Measurements from ENCODE around the gene SLFN13.
"Not testable (repeated sequence)": the region's sequence is repeated elsewhere in the genome, so short reads cannot be mapped to it uniquely, and the experiment has no call there.

Gene SLFN13, protein sequence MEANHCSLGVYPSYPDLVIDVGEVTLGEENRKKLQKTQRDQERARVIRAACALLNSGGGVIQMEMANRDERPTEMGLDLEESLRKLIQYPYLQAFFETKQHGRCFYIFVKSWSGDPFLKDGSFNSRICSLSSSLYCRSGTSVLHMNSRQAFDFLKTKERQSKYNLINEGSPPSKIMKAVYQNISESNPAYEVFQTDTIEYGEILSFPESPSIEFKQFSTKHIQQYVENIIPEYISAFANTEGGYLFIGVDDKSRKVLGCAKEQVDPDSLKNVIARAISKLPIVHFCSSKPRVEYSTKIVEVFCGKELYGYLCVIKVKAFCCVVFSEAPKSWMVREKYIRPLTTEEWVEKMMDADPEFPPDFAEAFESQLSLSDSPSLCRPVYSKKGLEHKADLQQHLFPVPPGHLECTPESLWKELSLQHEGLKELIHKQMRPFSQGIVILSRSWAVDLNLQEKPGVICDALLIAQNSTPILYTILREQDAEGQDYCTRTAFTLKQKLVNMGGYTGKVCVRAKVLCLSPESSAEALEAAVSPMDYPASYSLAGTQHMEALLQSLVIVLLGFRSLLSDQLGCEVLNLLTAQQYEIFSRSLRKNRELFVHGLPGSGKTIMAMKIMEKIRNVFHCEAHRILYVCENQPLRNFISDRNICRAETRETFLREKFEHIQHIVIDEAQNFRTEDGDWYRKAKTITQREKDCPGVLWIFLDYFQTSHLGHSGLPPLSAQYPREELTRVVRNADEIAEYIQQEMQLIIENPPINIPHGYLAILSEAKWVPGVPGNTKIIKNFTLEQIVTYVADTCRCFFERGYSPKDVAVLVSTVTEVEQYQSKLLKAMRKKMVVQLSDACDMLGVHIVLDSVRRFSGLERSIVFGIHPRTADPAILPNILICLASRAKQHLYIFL

DNA sequence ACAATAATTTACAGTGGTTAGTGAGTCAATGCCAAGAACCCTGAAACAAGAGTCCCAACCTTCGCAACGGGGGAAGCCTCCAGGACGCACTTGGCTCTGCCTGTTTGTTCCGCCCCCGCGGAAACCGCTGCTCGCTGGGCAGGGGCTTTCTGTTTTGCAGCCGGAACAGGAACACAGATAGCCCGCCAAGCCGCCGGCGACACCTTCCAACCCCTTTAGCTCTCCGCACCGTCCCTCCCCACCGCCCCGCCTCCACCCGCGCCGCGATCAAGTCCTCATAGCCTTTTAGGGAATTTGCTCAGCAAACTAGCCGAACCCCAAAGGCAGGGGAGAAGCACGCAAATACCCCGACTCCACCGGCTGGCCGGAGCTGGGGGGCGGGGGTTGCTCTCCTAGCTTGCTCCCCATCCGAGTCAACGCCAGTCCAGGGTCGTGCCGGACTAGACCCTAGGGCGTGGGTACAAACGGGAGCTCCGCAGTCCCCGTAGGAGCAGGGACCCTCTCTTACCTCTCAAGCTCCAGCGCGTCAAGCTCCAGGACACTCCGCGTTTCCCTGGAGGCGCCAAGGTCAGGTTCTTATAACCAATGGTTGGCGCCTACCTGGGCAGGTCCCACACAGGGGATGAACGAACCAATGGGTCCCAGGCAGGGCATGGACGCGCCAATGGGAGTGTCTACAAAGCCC is at the start of gene SLFN13:
SLFN13 (minus strand) TSS at position 553 of the 685 bp plus-strand sequence. CDS start 3,086 bp downstream, outside the sequence.
- peak; percentile 86 for DNase-seq

DNA sequence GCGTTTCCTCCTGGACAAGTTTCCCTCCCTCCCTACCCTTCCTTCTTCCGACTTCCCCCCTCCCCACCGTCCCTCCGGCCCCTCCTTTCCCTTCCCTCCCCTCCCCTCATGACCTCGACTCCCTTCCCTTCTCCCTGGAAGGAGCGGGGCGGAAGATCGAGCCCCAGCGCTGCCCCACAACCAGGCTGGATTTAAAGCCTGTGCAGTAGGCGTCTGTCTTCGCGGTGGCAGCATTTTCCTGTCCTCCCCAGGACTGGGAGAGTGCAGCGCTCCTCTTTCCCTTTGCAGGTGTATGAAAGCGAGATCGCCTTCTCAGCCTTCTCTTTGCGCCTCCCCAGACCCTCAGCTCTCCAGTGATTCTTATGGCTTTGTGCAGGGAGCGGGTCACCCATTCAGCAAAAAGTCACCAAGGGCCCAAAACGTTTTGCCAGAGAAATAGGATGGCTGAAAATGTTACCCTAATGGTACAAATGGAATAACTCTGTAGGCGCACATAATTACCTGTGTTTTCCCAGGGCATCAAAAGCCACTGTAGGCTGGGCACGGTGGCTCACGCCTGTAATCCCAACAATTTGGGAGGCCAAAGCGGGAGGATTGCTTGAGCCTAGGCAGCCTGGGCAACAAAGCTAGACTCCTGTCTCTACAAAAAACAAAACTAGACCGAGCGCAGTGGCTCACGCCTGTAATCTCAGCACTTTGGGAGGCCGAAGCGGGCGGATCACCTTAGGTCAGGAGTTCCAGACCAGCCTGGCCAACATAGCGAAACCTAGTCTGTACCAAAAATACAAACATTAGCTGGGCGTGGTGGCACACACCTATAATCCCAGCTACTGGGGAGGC is 48.1 kb upstream of the SLFN13 start:
- DNase-seq, result no peak

DNA sequence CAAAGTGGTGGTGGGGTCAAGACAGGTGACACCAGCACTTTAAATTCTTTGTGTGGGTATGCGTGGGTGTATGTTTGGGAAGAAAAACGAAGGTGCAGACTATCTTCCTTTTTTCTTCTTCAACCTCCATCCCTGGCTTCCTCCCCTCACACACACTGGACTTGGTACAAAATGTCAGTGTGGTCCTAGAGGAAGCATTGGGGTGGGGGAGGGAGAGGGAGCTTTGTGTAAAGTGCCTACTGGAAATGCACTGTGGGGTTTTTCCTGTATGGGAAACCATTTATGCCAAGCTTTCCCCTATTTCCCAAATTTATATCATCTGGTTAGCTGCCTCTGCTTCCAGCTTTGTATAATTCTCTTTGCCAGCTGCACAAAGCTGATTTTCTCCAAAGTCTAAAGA is 44.5 kb upstream of the SLFN13 start:
- no peak for DNase-seq

DNA sequence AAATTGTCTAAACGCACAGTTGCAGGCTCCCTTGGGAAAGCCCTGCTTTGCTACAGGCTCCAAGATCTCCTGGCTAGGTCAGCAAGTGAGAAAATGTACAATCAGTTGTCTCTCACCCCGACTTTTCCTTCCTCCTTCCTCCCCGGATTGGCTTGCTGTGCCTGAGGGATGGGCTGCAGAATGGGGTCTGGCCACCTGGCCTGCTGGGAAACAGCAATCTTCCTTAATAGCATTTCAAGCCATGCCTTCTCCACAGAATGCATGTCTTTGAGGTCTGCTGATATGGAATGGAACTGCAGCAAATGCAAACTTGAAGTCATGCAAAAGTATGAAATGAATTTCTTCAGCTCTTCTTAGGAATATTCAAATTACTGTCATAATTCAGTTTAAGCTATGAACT is 42.9 kb upstream of the SLFN13 start:
- DNase-seq, result no peak

DNA sequence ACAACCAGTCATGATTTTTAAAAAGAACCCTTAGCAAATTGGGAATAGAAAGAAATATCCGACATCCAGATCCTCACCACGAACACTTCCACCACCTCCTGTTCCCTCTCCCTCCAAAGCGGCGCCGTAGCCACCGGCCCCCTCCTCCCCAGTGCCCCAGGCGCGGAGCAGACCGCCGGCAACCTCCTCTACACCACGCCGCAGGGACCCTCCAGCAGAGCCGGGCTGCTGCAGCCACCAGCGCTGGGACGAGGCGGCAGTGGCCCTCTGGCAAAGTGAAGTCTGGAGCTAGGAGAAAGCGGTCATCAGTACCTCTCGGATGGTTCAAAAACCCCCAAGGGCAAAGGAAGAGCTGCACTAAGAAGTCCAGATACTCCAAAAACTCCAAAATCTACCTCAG is 41.4 kb upstream of the SLFN13 start:
- DNase-seq, result no peak

DNA sequence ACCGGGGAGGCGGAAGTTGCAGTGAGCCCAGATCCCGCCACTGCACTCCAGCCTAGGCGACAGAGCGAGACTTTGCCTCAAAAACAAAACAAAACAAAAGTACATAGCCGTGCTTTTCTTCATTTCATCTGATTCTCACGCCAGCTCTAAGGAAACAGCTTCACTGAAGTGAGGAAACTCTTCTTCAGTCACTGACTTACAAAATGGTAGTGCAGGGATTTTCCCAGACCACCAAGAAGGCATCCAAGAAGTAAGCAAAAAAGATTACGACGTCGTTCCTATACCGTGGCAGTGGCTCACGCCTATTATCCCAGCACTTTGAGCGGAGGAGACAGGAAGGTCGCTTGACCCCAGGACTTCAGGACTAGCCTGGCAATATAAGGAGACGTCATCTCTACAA is 40.4 kb upstream of the SLFN13 start:
- DNase-seq, result no peak

DNA sequence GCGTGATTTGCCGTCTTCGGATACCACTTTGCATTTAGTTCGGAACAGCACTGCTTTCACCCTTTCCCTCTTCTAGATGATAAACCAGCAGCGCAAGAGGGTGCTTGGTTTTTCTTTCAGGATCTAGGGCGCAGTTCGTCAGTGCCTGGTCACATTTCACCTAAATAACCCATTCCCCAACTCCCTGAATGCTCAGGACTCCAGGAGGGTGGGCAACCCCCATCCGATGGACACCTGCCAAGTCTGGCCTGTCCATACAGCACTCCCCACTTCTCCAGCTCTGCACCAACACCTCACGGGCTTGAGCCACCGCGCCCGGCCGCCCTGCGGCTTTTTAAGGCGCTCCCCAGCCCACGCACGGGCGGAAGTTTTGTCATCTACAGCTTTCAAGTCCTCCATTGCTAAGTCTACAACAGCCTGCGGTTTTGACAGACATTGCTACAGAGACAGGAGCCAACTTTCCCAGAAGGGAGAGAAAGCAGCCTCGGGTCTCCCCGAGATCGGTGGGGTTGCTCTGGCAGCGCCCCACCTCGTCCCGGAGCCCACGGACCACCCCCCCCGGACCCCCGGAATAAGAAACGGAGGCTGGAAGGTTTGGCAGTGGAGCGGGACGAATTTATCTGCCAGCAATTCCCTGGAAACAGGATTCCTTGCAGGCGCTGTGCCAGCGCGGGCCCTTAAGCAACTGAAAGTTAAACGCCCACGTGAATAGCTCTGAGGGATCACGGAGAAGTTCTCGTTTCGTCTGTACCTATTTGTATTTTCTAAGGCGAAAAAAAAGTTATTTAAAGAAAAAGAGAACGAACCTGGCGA is 38.6 kb upstream of the SLFN13 start:
- DNase-seq, result peak; percentile 77

DNA sequence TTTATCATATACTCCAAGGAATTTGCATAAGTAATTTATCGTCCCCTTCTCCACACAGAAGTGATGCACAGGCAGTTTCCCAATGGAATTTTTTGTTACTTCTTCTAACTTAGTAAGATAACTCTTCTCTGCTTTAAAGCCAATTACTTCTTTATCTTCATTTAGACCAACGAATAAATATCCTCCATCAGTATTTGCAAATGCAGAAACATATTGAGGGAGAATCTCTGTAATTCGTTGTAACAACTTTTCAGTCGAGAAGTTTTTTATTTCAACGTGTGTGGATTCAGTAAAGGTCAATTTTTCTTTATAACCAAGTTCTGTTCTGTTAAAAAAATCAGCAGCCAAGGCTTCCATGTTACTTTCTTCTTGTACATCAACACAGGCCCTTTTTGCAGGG is 30.7 kb upstream of the SLFN13 start:
- no peak for DNase-seq

DNA sequence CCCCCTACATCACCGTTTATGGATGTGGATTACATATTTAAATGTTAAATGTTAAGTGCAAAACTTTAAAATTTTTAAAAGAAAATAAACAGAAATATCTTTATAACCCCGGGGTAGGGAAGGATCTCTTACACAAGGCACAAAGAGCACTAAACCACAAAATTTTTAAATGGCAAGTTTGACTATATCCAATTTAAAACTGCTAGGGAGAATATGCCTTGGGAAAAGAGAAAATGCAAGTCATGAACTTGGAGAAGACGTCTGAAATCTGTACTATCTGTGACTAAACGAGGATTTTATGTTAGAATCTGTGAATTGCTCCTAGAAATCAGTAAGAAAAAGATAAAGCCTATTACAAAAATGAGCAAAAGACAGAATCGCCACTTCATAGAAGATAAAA is 28.7 kb upstream of the SLFN13 start:
- DNase-seq, result no peak

DNA sequence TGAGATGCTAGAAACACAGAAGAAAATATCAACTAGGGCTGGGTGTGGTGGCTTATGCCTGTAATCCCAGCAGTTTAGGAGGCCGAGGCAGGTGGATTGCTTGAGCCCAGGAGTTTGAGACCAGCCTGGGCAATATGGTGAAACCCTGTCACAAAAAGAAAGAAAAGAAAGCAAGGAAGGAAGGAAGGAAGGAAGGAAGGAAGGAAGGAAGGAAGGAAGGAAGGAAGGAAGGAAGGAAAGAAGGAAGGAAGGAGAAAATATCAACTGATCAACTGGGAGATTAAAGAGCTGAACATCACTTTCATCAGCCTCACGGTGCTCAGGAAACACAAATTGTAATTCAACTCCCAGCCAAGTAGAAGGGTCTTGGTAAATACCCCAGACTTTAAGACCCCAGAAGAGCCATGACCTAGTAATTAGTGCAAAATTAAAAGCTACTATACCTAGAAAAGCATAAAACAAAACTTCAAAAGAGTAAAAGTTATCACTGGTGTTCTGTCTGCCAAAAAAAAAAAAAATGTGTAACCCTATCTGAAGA is 27.8 kb upstream of the SLFN13 start:
- DNase-seq, result no peak

DNA sequence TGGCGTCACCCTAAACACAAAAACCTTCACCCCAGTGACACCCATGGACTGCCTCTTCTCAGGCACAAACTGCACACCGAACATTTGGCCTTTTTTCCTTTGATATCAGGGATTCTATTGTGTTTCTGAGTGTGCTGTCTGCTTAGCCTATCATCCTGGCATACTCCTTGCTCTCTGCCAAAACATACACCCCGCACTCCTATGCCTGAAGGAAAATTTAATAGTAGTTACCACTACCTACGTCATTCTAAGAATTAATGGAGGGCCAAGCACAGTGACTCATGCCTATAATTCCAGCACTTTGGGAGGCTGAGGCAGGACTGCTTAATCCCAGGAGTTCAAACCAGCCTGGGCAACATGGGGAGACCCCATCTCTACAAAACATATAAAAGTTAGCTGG is 19.9 kb upstream of the SLFN13 start:
- no peak for DNase-seq

DNA sequence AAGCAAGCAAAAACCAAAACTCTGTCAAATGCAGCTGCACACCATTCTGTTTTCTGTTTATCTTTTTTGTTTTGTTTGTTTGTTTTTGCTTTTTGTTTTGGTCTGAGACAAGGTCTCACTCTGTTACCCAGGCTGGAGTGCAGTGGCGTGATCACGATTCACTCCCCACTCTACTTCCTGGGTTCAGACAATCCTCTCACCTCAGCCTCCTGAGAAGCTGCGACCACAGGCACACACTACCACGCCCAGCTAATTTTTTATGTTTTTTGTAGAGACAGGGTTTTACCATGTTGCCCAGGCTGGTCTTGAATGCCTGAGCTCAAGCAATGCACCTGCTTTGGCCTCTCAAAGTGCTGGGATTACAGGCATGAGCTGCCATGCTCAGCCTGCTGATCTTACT is 19.3 kb upstream of the SLFN13 start:
- DNase-seq, result peak; percentile 62

DNA sequence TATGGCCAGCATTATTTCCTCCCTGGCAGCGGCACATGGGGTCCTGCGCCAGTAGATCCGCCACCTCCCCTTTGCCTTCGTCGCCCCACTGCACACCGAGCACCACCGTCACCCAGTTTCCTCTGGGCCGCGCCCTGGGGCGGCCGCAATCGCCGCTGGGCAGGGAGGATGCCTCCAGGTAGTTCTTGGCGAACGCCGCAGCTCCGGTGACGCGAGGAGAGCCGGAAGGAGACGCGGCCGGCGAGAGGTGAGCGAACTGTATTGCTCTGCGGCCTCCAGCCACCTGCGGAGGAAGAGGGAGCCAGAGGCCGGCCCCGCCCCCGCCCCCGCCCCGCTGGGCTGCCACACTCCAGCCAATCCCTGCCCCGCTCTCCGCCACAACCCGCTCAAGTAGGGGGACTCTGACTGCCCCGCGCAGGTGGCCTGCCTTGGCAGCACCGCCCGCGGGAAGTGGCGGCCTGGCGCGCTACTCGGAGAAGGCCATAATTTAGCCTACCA is 11.8 kb upstream of the SLFN13 start:
- peak; percentile 81 for DNase-seq

DNA sequence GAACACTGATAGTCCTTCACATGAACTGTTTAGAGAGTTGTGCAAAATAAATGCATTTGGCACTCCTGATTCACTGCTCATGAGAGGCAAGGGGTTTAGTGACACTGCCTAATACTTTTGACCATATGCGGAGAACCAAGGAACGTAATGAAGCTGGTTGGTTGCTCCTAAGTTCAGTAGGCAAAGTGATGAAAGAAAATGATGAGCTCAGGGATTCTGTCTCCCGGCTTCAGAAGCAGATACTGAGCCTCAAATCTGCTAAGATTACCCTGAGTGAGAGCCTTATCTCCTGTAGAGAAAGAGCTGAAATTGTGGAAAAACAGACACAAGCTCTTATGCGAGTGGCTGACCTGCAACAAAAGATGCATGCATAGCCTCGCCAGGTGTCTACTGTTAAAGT is 5.5 kb upstream of the SLFN13 start:
- DNase-seq, result not testable (repeated sequence)

DNA sequence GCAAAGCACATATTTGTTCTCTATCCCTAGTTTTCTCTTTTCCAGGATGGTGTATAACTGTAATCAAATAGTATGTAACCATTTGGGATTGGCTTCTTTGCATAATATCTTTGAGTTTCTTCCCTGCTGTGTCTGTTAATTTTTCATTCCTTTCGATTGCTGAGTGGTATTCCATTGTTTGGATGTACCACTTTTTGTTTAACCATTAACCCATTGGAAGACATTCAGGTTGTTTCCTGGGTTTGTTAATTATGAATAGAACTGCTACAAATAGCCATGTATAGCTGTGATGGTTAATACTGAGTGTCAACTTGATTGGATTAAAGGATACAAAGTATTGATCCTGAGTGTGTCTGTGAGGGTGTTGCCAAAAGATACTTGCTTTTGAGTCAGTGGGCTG is 4.6 kb upstream of the SLFN13 start:
- no peak for DNase-seq

DNA sequence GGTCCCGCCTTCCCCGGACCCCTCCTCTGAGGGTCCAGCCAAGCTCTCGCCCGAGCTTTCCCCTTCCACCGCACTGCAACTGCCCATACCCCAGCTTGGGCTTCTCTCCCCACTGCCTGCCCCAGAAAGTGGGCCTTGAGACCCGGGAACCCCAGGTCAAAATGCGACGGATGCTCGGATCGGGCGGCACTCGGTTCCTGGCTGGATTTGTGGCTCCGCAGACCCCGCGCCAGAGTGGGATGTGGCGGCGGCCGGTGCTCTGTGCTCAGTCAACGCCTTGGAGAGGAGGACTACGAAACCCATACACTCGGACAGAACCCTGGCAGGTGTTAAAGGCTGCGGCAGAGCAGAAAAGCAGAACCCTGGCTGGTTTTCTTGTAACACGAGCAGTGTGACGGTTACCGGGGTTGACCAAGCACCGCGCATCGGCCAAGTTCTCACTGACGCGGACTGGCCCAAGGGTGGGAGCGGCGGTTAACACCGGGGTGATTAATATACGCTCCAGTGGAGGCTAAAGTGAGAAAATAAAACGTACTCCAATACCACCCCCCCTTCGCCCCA is 885 bp upstream of the SLFN13 start:
- no peak for DNase-seq

DNA sequence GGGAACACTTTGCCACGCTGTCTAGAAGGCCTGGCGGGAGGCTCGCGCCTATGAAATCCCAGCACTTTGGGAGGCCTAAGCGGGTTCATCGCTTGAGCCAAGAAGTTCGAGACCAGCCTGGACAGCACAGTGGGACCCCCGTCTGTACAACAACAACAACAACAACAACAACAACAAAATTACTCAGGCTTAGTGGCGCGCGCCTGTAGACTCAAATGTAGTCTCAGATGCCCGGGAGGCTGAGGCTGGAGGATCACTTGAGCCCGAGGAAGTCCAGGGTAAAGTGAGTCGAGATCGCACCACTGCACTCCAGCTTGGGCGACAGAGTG is 297 bp upstream of the SLFN13 start:
- no peak for DNase-seq

DNA sequence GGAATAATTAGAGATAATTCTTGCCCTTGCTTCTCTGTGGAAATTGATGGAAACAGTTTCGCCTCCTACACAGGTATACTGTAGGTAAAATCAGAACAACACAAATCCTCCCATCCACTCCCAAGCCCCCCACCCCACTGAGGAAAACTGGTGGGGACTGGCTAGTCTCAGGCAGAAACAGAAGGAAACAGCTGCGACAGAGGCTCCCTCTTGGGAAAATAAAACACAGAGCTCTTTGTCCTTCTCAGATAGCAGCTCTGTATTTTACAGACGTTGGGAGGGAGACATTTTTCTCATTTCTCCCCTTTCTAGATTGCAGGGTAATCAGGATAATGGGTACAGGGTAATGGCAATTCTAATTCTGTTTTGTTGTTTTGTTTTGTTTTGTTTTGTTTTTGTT is 1.1 kb downstream of the SLFN13 start:
- no peak for DNase-seq

DNA sequence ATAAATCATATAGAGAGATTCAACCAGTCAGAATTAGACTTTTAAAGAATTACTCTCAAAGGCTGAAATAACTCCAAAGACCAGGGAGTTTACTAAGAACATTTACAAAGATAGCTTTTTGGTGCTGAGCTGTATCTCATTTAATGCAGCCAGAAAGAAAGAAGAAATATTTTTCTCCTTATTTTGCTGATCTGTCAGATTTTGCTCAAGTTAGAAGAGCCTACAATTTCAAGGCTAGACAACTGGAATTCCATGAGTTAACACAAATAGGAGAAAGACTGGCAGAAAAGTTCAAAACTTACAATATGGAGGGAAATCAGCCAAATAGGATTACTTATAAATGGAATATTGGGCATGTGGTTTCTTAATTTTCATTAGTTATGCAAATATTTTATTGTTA is 10.1 kb downstream of the SLFN13 start:
- no peak for DNase-seq

DNA sequence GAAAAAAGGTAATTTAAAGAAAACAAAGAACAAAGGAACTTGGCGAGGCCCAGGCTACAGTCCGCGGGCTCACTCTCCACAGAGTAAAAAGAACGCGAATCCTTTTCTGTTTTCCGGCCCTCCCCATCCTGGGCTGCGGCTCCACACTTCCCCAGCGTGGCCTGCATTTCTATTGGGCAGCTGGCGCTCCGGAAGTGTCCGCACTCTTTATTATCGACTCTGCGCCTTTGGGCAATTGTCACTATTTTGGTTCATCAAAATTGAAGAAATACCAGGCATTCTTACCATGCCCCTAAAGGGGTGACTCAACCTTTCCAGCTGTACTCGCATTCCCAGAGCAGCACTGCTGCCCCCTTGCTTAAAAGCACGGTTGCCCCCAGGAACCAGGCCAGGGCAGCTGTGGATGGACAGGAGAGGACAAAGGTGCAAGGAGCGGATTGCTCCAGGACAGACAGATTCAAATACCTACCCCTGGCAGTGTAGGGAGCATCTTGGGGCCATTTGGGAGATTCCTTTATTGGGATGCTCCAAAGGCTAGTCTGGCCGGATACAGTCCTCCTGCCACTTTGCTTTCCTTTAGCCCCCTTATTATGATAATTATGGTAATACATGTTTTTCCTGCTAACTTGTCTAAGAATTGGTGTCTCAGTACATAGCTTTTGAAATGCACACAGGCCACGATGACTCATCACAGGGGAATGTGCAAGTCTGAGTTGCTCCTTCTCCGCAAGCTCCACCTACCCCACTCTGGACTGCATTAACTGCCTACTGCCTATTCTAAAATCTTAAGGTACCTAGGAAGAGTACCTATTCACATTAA is 15.3 kb downstream of the SLFN13 start:
- DNase-seq, result peak; percentile 58
